ENCODE measurements around the gene RXRA. TPM values are rescaled to one million over a fixed set of nuclear protein-coding genes. Genes with fewer than 3 reads are reported as not detected.

Gene RXRA
- total RNA-seq, 2 experiments from 2014 or later, result 1.2 to 1.4 TPM

DNA sequence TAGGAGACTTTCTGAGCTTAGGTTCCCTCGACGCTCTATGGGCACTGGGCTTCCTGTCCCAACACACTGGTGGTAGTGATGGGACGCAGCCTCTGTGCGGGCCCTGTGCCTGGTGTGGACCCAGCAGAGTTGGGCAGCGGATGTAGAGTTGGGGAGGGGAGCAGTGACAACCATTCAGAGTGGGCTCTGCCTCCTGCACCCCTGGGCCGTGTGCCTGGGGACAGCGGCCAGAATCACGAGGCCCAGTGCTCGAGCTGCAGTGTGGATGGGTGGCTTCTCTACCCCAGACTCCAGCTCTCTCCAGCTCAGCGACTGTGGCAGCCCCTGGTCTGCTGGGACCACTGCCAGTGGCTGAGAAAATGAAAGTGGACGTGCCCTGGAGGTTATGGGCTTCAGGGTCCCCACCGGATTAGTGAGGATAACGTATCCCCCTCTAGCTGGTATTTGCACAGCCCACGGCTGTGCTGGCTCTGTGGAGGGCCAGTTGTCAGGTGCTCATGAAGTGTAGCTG, 18.6 kb downstream of the RXRA start:
- Mint-ChIP-seq H3K4me1 (peaks cover 11% of the 10 kb centered on the region), H3K36me3 (ENCODE audit: low read depth) (no peaks in the 10 kb centered on the region), H3K27me3 (no peaks in the 10 kb centered on the region), H3K4me3 (no peak overlapping the region), H3K9me3 (no peaks in the 10 kb centered on the region), H3K27ac (peak overlapping the region; percentile 56)
- CTCF ChIA-PET, result interaction anchor here (1.3 kb wide), 1 partner anchor 12 kb away, joined by 3 read pairs; no protein-coding TSS in a partner anchor
- DNase-seq, result no peak
- POLR2A ChIA-PET, result no interaction called here

DNA sequence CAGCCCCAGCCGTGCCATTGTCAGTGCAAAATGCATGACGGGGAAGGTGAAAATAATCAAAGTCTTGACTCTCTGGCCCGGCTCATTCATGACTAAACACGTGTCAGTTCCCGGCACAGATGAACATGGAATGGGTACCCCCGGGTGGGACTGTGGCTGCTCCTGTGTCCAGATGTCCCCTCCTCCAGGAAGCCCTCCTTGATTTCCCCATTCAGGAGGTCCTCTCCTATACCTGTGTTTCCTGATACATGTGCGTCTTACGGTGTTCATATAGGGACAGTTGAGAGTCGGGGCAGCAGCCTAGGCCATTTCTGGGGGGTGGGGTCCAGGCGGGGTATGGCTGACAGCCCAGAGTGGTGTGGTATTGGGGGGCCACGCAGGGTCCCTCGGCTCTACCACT, 19.5 kb downstream of the RXRA start:
- H3K36me3 Mint-ChIP-seq (ENCODE audit: low read depth), result no peaks in the 10 kb centered on the region
- POLR2A ChIA-PET, result no interaction called here
- H3K27me3 Mint-ChIP-seq, result no peaks in the 10 kb centered on the region
- H3K9me3 Mint-ChIP-seq, result no peaks in the 10 kb centered on the region
- H3K27ac Mint-ChIP-seq, result no peak overlapping the region
- H3K4me1 Mint-ChIP-seq, result peaks cover 11% of the 10 kb centered on the region
- DNase-seq, result no peak
- CTCF ChIA-PET, result interaction anchor here (1.3 kb wide), 1 partner anchor 13 kb away, joined by 3 read pairs; no protein-coding TSS in a partner anchor
- no peak overlapping the region for H3K4me3 Mint-ChIP-seq

DNA sequence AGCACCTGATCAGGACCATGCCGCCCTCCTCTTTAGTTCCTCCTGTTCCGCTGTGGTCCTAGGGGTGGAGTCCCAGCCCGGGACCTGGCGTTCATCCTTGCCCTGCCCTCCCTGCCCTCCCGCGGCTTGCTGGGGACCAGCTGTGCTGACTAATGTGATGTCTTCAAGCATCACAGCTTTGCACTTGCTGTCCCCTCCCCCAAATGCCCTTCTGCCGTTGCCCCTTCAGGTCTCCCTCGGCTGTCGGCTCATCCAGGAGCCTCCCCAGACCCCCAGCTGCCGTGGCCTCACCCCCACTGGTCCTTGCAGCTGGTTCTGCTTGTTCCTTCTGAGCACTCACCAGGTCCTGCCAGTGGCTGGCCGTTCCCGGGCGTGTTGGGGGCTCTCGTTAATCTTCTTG, 19.9 kb downstream of the RXRA start:
- no peak overlapping the region for H3K4me3 Mint-ChIP-seq
- peaks cover 11% of the 10 kb centered on the region for H3K4me1 Mint-ChIP-seq
- POLR2A ChIA-PET, result no interaction called here
- DNase-seq, result no peak
- no peaks in the 10 kb centered on the region for H3K9me3 Mint-ChIP-seq
- H3K27me3 Mint-ChIP-seq, result no peaks in the 10 kb centered on the region
- H3K27ac Mint-ChIP-seq, result no peak overlapping the region
- H3K36me3 Mint-ChIP-seq (ENCODE audit: low read depth), result no peaks in the 10 kb centered on the region
- CTCF ChIA-PET, result no interaction called here

DNA sequence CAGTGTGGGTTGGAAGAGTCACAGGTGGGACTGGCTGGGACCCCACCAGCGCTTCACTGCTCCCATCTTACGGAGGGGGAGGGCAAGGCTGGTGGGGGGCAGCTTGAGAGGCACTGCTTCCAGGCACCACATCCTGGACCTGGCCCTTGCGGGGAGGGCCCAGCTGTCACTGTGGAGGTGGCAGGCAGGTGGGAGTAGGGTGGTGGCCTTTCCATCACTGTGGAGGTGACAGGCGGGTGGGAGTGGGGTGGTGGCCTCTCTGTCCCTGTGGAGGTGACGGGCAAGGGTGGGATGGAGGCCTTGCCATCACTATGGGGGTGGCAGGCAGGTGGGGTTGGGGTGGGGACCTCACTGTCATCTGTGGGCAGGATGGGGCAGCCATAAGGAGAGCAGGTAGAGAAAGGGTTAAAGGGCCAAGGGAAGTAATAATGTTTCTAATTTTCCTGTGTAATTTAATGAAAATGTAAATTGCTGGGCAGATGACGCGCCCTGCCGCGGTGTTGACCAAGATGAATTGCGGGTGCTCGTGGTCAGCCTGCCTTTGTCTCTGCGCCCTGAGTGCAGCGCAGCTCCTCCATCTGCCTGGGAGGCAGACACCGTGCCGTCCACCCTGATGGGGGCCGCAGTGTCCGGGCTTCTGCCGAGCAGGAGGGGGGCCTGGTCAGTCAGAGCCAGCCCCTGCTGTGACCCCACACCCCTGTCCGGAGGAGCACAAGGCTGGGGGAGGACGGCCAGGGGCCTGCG, 20.8 kb downstream of the RXRA start:
- CTCF ChIA-PET, result no interaction called here

DNA sequence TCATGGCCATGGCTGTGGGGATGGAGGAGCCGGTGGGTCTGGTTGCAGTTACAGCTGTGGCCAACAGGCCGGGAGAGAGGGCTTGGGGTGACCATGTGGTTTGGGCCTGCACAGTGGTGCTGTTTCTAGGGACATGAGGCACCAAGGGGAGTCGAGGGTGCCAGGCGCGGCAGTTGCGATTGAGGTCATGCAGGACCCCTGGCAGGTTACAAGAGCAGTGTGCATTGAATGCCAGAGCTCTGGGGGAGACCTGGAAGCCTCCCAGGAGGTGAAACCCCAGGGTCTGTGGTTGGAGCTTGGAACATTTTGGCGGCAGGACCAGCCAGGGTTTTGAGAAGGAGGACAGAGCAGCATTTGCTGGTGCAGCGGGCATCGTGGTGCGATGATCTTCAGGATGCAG, 21.7 kb downstream of the RXRA start:
- Mint-ChIP-seq H3K4me1 (peaks cover 11% of the 10 kb centered on the region), H3K27me3 (no peaks in the 10 kb centered on the region), H3K4me3 (no peak overlapping the region), H3K9me3 (no peaks in the 10 kb centered on the region), H3K36me3 (ENCODE audit: low read depth) (no peaks in the 10 kb centered on the region), H3K27ac (no peak overlapping the region)
- ChIA-PET POLR2A (no interaction called here), CTCF (no interaction called here)
- DNase-seq, result no peak

More for the DNA sequence above, 20.8 kb downstream of the RXRA start:
- no peak overlapping the region for H3K4me3 Mint-ChIP-seq
- POLR2A ChIA-PET, result no interaction called here
- H3K27me3 Mint-ChIP-seq, result no peaks in the 10 kb centered on the region
- peaks cover 11% of the 10 kb centered on the region for H3K4me1 Mint-ChIP-seq
- no peak overlapping the region for H3K27ac Mint-ChIP-seq
- no peak for DNase-seq
- H3K36me3 Mint-ChIP-seq (ENCODE audit: low read depth), result no peaks in the 10 kb centered on the region
- no peaks in the 10 kb centered on the region for H3K9me3 Mint-ChIP-seq

DNA sequence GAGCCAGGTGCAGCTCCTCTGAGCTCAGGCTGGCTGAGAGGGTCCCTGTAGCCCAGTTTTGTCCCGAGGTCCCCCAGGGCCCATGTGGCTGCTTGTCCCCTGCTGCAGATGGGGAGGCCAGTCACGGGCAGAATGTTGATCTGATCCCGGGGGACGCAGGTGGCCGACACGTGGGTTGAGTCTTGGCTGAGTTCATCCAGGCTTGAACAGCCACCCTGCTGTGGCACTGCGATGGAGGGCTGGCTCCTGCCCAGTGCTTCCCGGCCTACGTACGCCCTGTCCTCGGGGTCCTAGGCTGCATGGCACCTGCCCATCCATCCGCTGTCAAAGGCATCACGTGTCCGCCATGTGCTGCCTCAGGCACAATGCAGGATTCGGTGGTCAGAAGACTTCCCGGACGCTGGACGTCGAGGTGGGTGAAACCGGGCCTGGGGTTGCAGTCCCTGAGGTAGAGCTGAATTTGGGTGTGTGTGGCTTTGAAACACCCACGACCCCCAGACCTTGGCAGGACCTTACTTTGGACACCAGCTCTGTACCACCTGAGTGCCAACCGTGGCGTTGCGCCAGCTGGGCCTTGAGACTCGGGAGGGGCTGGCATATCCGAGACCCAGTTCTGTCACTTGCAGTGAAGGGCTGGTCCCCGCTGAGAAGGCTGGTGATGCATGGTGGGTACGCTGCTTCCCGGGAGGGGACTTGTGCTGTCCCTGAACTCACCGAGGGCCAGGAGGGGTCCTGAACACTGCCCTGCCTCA, 22.3 kb downstream of the RXRA start:
- no peaks in the 10 kb centered on the region for H3K27me3 Mint-ChIP-seq
- no peak overlapping the region for H3K4me3 Mint-ChIP-seq
- peaks cover 8% of the 10 kb centered on the region for H3K4me1 Mint-ChIP-seq
- H3K9me3 Mint-ChIP-seq, result no peaks in the 10 kb centered on the region
- H3K36me3 Mint-ChIP-seq (ENCODE audit: low read depth), result no peaks in the 10 kb centered on the region
- ChIA-PET CTCF (no interaction called here), POLR2A (no interaction called here)
- no peak overlapping the region for H3K27ac Mint-ChIP-seq
- no peak for DNase-seq

DNA sequence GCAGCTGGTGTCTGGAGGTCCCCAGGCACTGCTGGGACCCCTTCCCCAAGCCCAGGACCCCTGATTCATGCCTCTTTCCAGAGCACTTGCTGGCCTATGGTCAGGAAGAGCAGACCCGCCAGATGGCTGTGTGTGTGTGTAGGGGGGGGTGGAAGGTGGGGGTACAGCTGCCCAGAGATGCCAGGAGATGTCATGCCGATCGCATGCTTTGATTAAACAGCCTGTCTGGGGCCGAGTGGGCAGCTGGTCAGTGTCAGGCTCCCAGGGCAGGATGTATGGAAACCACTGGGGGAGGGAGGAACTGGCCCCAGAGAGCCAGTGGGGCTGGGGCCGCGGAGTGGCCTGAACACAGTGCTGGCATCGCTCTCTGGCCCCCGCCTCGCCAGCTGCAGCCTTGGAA, 23.7 kb downstream of the RXRA start:
- Mint-ChIP-seq H3K4me3 (no peak overlapping the region), H3K36me3 (ENCODE audit: low read depth) (no peaks in the 10 kb centered on the region), H3K9me3 (no peaks in the 10 kb centered on the region), H3K4me1 (peaks cover 3% of the 10 kb centered on the region), H3K27ac (no peak overlapping the region), H3K27me3 (no peaks in the 10 kb centered on the region)
- ChIA-PET POLR2A (no interaction called here), CTCF (no interaction called here)
- DNase-seq, result no peak

DNA sequence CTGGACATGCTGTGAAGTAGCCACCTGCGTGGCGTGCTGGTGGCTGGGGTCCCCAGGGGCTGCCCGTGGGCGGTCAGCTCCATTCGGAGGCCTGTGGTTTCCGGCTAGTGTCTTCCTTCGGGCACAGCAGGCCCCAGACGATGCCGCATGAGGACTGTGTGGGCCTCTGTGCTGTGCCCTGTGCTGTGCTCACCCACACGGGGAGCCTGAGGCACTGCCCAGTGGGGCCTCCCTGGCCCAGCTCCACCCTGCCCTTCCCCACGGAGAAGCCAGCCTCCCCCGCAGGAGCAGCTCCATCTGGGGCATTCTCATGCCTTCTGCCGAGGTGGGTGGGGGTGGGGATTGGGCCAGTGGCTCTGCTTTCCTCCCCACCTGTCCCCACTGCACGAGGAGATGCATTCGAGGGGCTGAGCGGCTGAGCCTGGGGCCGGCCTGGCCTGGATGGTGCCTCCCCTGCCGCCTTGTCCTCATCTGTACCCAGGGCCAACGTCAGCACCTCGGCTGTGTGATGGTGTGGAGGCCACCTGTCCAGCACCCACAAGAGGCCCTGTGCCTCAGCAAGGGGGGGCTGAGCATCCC, 24.2 kb downstream of the RXRA start:
- ChIA-PET CTCF (no interaction called here), POLR2A (no interaction called here)
- Mint-ChIP-seq H3K27ac (no peak overlapping the region), H3K9me3 (no peaks in the 10 kb centered on the region), H3K4me3 (no peak overlapping the region), H3K27me3 (no peaks in the 10 kb centered on the region), H3K4me1 (no peaks in the 10 kb centered on the region), H3K36me3 (ENCODE audit: low read depth) (no peaks in the 10 kb centered on the region)
- DNase-seq, result no peak

DNA sequence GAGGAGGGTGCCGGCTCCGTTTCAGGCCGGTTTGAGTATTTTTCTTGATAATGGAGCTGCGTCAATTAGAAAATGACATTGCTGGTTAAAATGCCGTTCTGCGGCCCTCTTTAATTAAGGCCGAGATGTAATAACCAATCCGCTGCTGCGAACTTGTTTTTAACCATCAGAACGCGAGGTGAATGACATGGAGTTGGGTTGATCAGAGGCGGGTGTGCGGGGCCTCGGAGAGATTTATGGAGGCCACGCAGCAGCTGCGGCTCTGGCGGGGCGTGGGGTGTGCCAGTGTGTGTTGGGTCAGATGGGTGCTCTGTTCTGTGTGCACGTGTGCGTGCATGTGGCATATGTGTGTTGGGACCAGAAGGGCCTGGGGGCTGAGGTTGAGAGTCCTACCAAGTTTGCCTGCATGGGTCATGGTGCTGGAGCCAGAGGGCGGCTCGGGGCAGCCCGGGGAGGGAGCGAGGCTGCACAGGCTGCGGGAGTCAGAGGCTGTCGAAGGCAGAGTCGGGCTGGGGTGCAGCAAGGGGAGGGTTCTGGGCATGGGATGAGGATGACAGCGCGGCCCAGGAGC, 25.4 kb downstream of the RXRA start:
- DNase-seq, result no peak
- POLR2A ChIA-PET, result no interaction called here
- Mint-ChIP-seq H3K4me3 (no peak overlapping the region), H3K36me3 (ENCODE audit: low read depth) (no peaks in the 10 kb centered on the region), H3K4me1 (no peaks in the 10 kb centered on the region), H3K9me3 (no peaks in the 10 kb centered on the region), H3K27me3 (no peaks in the 10 kb centered on the region), H3K27ac (no peak overlapping the region)
- CTCF ChIA-PET, result no interaction called here

DNA sequence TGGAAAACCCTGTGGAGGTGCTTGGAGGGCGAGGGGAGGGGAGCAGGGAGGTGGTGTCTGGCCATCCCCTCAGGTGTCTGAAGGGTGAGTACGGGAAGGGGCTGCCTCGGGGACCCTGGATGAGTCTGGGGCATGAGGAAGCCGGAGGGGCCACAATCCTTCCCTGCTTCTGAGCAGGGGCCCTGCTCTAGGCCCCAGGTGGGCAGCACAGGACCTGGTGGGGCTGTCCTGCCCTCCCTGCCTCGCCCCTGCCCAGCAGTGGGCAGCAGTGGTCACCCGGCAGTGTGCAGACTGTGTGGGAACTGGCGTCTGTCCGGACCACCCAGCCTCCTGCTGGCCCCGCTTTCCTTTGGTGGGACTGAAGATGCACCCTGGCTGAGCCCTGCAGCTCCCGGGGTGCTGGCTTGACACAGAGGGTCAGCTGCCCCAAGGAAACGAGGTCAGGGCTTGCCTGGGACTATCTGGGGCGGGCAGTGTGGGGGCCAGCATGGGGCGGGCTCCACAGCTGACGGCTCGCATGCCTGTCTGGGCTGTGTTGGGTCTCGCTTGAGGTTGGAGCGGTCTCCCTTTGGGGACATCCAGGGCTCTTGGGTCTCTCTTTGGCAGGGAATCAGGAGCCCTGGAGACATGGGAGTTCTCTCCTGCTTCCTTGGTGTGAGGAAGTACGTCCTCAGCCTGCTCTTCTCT, 26.1 kb downstream of the RXRA start:
- H3K27ac Mint-ChIP-seq, result no peak overlapping the region
- no peak overlapping the region for H3K4me3 Mint-ChIP-seq
- no peak for DNase-seq
- H3K9me3 Mint-ChIP-seq, result no peaks in the 10 kb centered on the region
- no peaks in the 10 kb centered on the region for H3K27me3 Mint-ChIP-seq
- H3K36me3 Mint-ChIP-seq (ENCODE audit: low read depth), result no peaks in the 10 kb centered on the region
- ChIA-PET CTCF (no interaction called here), POLR2A (no interaction called here)
- no peaks in the 10 kb centered on the region for H3K4me1 Mint-ChIP-seq

DNA sequence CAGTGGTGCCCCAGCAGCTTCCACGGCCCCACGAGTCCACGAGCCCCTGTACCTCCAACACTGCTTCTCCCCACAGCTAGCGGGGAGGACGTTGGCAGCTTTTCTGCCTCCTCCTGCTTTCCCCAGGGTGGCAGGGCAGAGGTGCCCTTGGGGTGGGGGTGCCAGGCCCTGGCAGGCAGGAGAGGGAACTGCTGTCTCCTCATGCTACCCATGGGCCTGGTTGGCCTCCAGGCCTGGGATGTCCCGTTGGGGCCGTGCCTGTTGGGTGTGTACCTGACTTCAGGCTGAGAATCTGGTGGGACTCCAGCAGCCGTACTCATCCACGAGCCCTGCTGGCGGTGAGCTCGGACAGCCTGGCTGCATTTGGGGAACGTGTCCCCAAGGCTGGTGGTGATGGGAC, 27.3 kb downstream of the RXRA start:
- Mint-ChIP-seq H3K36me3 (ENCODE audit: low read depth) (no peaks in the 10 kb centered on the region), H3K4me3 (no peak overlapping the region), H3K4me1 (no peaks in the 10 kb centered on the region), H3K9me3 (no peaks in the 10 kb centered on the region), H3K27me3 (no peaks in the 10 kb centered on the region), H3K27ac (no peak overlapping the region)
- DNase-seq, result no peak
- ChIA-PET POLR2A (interaction anchor here (0.6 kb wide), 1 partner anchor 422 kb away, joined by 4 read pairs; no protein-coding TSS in a partner anchor), CTCF (interaction anchor here (1.0 kb wide), 1 partner anchor 60 kb away, joined by 3 read pairs; no protein-coding TSS in a partner anchor)

DNA sequence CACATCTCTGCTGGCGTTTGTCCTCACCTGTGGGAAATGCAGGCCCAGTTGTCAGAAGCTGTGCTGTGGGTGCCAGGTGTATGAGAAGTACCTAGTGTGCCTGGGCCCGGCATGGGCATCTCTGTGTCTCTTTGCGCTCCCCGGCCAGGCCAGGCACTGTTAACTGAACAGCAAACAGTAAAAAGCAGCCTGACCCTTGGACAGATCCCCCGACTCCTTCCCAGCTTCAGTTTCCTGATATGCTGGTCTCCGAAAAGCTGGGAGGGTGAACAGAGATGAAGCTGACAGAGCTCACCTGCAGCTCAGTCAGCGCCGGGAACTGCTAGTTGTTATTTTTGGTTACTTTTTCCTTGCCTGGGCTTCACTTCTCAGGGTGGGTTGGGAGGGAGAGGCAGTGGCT, 28.9 kb downstream of the RXRA start:
- DNase-seq, result no peak
- POLR2A ChIA-PET, result no interaction called here
- CTCF ChIA-PET, result no interaction called here
- Mint-ChIP-seq H3K27ac (no peak overlapping the region), H3K4me3 (no peak overlapping the region), H3K27me3 (no peaks in the 10 kb centered on the region), H3K9me3 (no peaks in the 10 kb centered on the region), H3K36me3 (ENCODE audit: low read depth) (no peaks in the 10 kb centered on the region), H3K4me1 (no peaks in the 10 kb centered on the region)
